HepG2 (cell line): ENCODE measurements around the gene NTN4. TPM values are rescaled to one million over a fixed set of nuclear protein-coding genes. Genes with fewer than 3 reads are reported as not detected.

Experiments
- ATAC-seq: fragments of 200-7000 bp; cut with Tn5 transposase; 3 replicates; pipeline ENCODE4 v1.9.1; 2020; ENCODE audit warnings: mild to moderate bottlenecking, moderate library complexity
- BruUV-seq: library from RNA; stranded (reverse); fragments of 400-500 nt; replicated peaks from 2 replicates; lab custom pipeline; 2021; lab: Mats Ljungman, UMichigan
- CTCF ChIA-PET: fragments of 300-600 bp; formaldehyde crosslinking; extraction: SDS; loops from one replicate; lab custom pipeline; 2021; ENCODE audit warnings: low total read pairs, inconsistent platforms, low intra/inter-chr PET ratio; lab: Yijun Ruan, JAX
- POLR2A ChIA-PET: fragments of 350-600 bp; sonication (Branson Sonifier 250); formaldehyde crosslinking; loops from one replicate; lab custom pipeline; 2020; ENCODE audit warnings: antibody characterized with exemption, inconsistent platforms; lab: Yijun Ruan, JAX
- DNase-seq: peaks from one replicate; pipeline ENCODE4 v3.0.0-alpha.2; 2015; ENCODE audit warnings: low spot score
- FAIRE-seq: peaks from 3 replicates; lab custom pipeline; 2011; peaks lifted over from hg19 to GRCh38; lab: Jason Lieb, UNC
- H2AFZ ChIP-seq: one replicate; pipeline ENCODE4 v1.6.1; 2011; ENCODE audit warnings: low read length, inconsistent platforms
- H3K27ac ChIP-seq: fragments of 300-600 bp; 3 replicates; pipeline ENCODE4 v1.8.0; 2011; ENCODE audit warnings: mixed run types, mild to moderate bottlenecking, mixed read lengths, low read length, inconsistent platforms; ENCODE audit not compliant: insufficient read depth; ENCODE audit errors: extremely low read length
- H3K27me3 ChIP-seq, 2 experiments: fragments of 200-600 bp in 1 of 2; 2 replicates in 1 of 2; 3 replicates in 1 of 2; pipeline versions ENCODE4 v1.6.0 to v1.8.0; 2011; ENCODE audit warnings: low read length in 2 of 2, mild to moderate bottlenecking in 2 of 2, moderate library complexity in 2 of 2, inconsistent platforms in 1 of 2; ENCODE audit not compliant: insufficient read depth in 2 of 2, control insufficient read depth in 1 of 2
- H3K36me3 ChIP-seq, 2 experiments: fragments of 200-600 bp in 1 of 2; replicated peaks in 1 of 2; 2 replicates in 1 of 2; 3 replicates in 1 of 2; pipeline versions ENCODE4 v1.5.1 to v1.8.0; 2011; ENCODE audit warnings: low read length in 2 of 2, inconsistent platforms in 1 of 2; ENCODE audit not compliant: insufficient read depth in 2 of 2, control insufficient read depth in 1 of 2
- H3K4me1 ChIP-seq: 2 replicates; pipeline ENCODE4 v1.5.1; 2012; ENCODE audit warnings: low read length, inconsistent platforms; ENCODE audit not compliant: insufficient read depth
- H3K4me2 ChIP-seq: 2 replicates; pipeline ENCODE4 v1.6.0; 2011; ENCODE audit warnings: low read depth, low read length, inconsistent platforms
- H3K4me3 ChIP-seq, 3 experiments: fragments of 200-600 bp in 1 of 3; sonication (generic), shearing (Covaris generic) in 1 of 3; replicated peaks in 1 of 3; 2 replicates each; pipeline ENCODE4 v1.5.1; 2011 to 2016; ENCODE audit warnings: low read length in 3 of 3, inconsistent platforms in 2 of 3, low read depth in 2 of 3, mild to moderate bottlenecking in 2 of 3, control low read depth in 1 of 3, mixed read lengths in 1 of 3; ENCODE audit not compliant: insufficient read depth in 1 of 3
- H3K79me2 ChIP-seq: one replicate; pipeline ENCODE4 v1.6.1; 2011; ENCODE audit warnings: low read length, inconsistent platforms; ENCODE audit not compliant: insufficient read depth
- H3K9ac ChIP-seq: 2 replicates; pipeline ENCODE4 v1.6.0; 2011; ENCODE audit warnings: mild to moderate bottlenecking, low read depth, low read length, inconsistent platforms; ENCODE audit not compliant: insufficient read depth
- H3K9me3 ChIP-seq: 2 replicates; pipeline ENCODE4 v1.5.1; 2012; ENCODE audit warnings: mild to moderate bottlenecking, low read length
- H4K20me1 ChIP-seq: 2 replicates; pipeline ENCODE4 v1.6.0; 2011; ENCODE audit warnings: inconsistent platforms, mild to moderate bottlenecking, low read length, moderate library complexity; ENCODE audit not compliant: insufficient read depth
- EHMT2 ChIP-seq: fragments of 200-600 bp; sonication (generic); IDR thresholded peaks from 2 replicates; pipeline ENCODE4 v1.7.0; 2017; ENCODE audit warnings: antibody characterized with exemption, low read depth, low read length, borderline replicate concordance
- FOXM1 ChIP-seq: sonication (generic); formaldehyde crosslinking; IDR thresholded peaks from 2 replicates; pipeline ENCODE4 v1.5.0; 2020; ENCODE audit warnings: missing genetic modification reagents
- GZF1 ChIP-seq: sonication (generic); formaldehyde crosslinking; IDR thresholded peaks from 2 replicates; pipeline ENCODE4 v1.5.1; 2020; ENCODE audit warnings: mild to moderate bottlenecking, missing genetic modification reagents
- RFX3 ChIP-seq: IDR thresholded peaks from 2 replicates; pipeline ENCODE4 v1.6.1; 2016; ENCODE audit warnings: missing biosample characterization, missing genetic modification reagents
- SRSF4 ChIP-seq: fragments of 200-400 bp; formaldehyde crosslinking; IDR thresholded peaks from one replicate; pipeline ENCODE4 v1.6.1; 2018; ENCODE audit warnings: mild to moderate bottlenecking, low read depth, low read length, moderate library complexity; ENCODE audit not compliant: poor library complexity, severe bottlenecking
- ZKSCAN5 ChIP-seq: sonication (generic); formaldehyde crosslinking; IDR thresholded peaks from 2 replicates; pipeline ENCODE4 v1.5.1; 2020; ENCODE audit warnings: mild to moderate bottlenecking, missing genetic modification reagents
- ZNF33A ChIP-seq: sonication (generic); formaldehyde crosslinking; IDR thresholded peaks from 2 replicates; pipeline ENCODE4 v1.5.1; 2020; ENCODE audit warnings: missing genetic modification reagents, mild to moderate bottlenecking, moderate library complexity, borderline replicate concordance
- ZNF773 ChIP-seq: sonication (generic); formaldehyde crosslinking; IDR thresholded peaks from 2 replicates; pipeline ENCODE4 v1.4.0; 2020; ENCODE audit warnings: missing genetic modification reagents, borderline replicate concordance
- ZSCAN29 ChIP-seq: sonication (generic); formaldehyde crosslinking; conservative IDR thresholded peaks from 2 replicates; pipeline ENCODE4 v1.4.0; 2020; ENCODE audit warnings: mild to moderate bottlenecking, missing genetic modification reagents
- WGBS: methylation state at CpG from one replicate; pipeline ENCODE4 v1.1.6; 2017; ENCODE audit warnings: low lambda C conversion rate; 5-methylcytosine and 5-hydroxymethylcytosine counted together
- in situ Hi-C: cut with HindIII; loops from 2 replicates; pipeline ENCODE4 v1.10.0; 2017; ENCODE audit warnings: low pct_unique_long_range_greater_than_20kb; ENCODE audit not compliant: extremely low pct_ligation_motif_present
- intact Hi-C: fragments of 100-400 bp; cut with micrococcal nuclease; formaldehyde crosslinking; loops from one replicate; pipeline ENCODE4 v1.10.0; 2022; ENCODE audit not compliant: unreplicated experiment
- polyA plus RNA-seq, 8 experiments: library from polyadenylated mRNA; depleted of rRNA in 3 of 8; stranded (reverse) in 7 of 8; unstranded in 1 of 8; fragments of >200 nt; fragmentation: Illumina TruSeq in 4 of 8; extraction: Trizol in 4 of 8; gene quantifications; 2 replicates each; pipeline versions ENCODE4 v1.2.1 to v1.2.3, GENCODE V29; 2011 to 2016; ENCODE audit warnings: low read depth in 4 of 8, missing spikeins in 1 of 8, mixed read lengths in 1 of 8; ENCODE audit not compliant: insufficient read depth in 1 of 8
- total RNA-seq, 5 experiments: library from RNA; depleted of rRNA; stranded (reverse); fragments of >200 nt; fragmentation: Illumina TruSeq; extraction: Trizol; gene quantifications; 2 replicates each; pipeline ENCODE4 v1.2.3, GENCODE V29; 2016; ENCODE audit warnings: low read depth in 1 of 5
- TF ChIP-seq, protein P1 (sequence below): sonication (generic); formaldehyde crosslinking; IDR thresholded peaks from 2 replicates; pipeline ENCODE4 v1.5.0; 2020; ENCODE audit warnings: missing genetic modification reagents, mild to moderate bottlenecking, borderline replicate concordance
- TF ChIP-seq, protein P2 (sequence below): sonication (generic); formaldehyde crosslinking; IDR thresholded peaks from 2 replicates; pipeline ENCODE4 v1.4.0; 2020; ENCODE audit warnings: missing genetic modification reagents, borderline replicate concordance
- TF ChIP-seq, protein P3 (sequence below): IDR thresholded peaks from 2 replicates; pipeline ENCODE4 v1.6.1; 2018; ENCODE audit warnings: missing genetic modification reagents, mild to moderate bottlenecking, missing compliant biosample characterization
- TF ChIP-seq, protein P4 (sequence below): sonication (generic); formaldehyde crosslinking; IDR thresholded peaks from 2 replicates; pipeline ENCODE4 v1.4.0; 2020; ENCODE audit warnings: mild to moderate bottlenecking, missing genetic modification reagents

Gene NTN4
- total and polyA plus RNA-seq, 2 of the 13 experiments (the other 11 are each of a cell fraction or from before 2014, with no cell fraction given): 7.8 to 11.5 TPM

DNA sequence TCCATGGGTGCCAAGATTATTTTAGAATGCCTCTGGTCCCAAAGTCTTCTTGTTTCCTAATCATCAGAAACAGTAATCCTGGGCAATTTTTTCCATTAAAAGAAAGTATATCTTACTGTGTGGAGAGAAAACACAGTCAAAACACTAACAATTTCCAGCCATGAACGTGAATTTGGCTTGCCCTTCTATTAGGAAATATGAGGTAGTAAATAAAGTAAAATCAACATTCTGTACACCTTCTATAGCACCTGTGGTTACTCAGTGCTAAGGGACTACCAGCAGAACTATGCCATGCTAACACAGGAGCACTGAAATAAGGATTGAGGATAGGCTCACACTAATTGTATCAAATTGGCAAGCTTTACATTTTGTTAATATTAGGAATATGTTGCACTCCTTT is 60.1 kb downstream of the NTN4 start:
- ATAC-seq: no peak
- no peak for DNase-seq
- ChIA-PET POLR2A (no interaction called here), CTCF (no interaction called here)
- H3K9me3 ChIP-seq: no peaks in the 10 kb centered on the region
- no peak overlapping the region for H2AFZ ChIP-seq
- H3K9ac ChIP-seq: no peak overlapping the region
- H3K36me3 ChIP-seq: peaks cover 0 to 3% of the 10 kb centered on the region in 2 experiments; a peak in 1 of 5 replicates
- H3K4me1 ChIP-seq: no peaks in the 10 kb centered on the region
- H3K4me2 ChIP-seq: no peak overlapping the region
- no peaks in the 10 kb centered on the region for H3K27me3 ChIP-seq
- no peaks in the 10 kb centered on the region for H4K20me1 ChIP-seq
- no peak overlapping the region for H3K27ac ChIP-seq
- no TSS peak for BruUV-seq
- intact Hi-C loops: no loop called here
- no peak for FAIRE-seq
- H3K79me2 ChIP-seq: no peaks in the 10 kb centered on the region
- in situ Hi-C loops: no loop called here
- H3K4me3 ChIP-seq: no peak overlapping the region
- TF ChIP-seq GZF1: peak; percentile 96
- TF ChIP-seq, protein P1, sequence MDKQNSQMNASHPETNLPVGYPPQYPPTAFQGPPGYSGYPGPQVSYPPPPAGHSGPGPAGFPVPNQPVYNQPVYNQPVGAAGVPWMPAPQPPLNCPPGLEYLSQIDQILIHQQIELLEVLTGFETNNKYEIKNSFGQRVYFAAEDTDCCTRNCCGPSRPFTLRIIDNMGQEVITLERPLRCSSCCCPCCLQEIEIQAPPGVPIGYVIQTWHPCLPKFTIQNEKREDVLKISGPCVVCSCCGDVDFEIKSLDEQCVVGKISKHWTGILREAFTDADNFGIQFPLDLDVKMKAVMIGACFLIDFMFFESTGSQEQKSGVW (CRISPR knock-in tag): no peak
- TF ChIP-seq, all 625 proteins: peak for 1
- 79% methylated on average over 1 of the region's 1 CpG for WGBS

DNA sequence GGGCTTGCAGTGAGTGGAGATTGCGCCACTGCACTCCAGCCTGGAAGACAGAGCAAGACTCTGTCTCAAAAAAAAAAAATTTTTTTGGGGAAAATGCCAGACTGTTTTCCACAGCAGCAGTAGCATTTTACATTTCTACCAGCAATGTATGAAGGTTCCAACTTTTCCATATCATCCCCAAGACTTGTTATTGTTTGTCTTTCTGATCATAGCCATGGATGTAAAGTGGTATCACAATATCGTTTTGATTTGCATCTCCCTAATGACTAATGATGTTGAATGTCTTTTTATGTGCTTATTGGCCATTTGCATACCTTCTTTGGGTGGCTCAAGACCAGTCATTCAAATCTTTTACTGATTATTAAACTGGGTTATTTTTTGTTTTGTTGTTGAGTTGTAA is 63.7 kb downstream of the NTN4 start:
- in situ Hi-C loops (no loop called here), intact Hi-C loops (no loop called here)
- no peak overlapping the region for H2AFZ ChIP-seq
- WGBS: 93% methylated on average over 2 of the region's 2 CpGs
- H3K36me3 ChIP-seq: 0 out of 5 replicates have a peak, but pooled peaks cover 0 to 3% of the 10 kb centered on the region in 2 experiments
- no peak for DNase-seq
- H3K9ac ChIP-seq: no peak overlapping the region
- H3K4me3 ChIP-seq: no peak overlapping the region
- H3K9me3 ChIP-seq: no peaks in the 10 kb centered on the region
- H3K27me3 ChIP-seq: no peaks in the 10 kb centered on the region
- no peak overlapping the region for H3K4me2 ChIP-seq
- H3K27ac ChIP-seq: no peak overlapping the region
- BruUV-seq: no TSS peak
- no peak for FAIRE-seq
- H4K20me1 ChIP-seq: no peaks in the 10 kb centered on the region
- ChIA-PET POLR2A (no interaction called here), CTCF (no interaction called here)
- ATAC-seq: no peak
- H3K79me2 ChIP-seq: no peaks in the 10 kb centered on the region
- H3K4me1 ChIP-seq: no peaks in the 10 kb centered on the region
- TF ChIP-seq SRSF4 (no peak), RFX3 (CRISPR knock-in tag) (no peak), EHMT2 (no peak), FOXM1 (CRISPR knock-in tag) (no peak), ZNF773 (CRISPR knock-in tag) (no peak), ZNF33A (no peak), ZSCAN29 (CRISPR knock-in tag) (no peak), ZKSCAN5 (CRISPR knock-in tag) (no peak)
- TF ChIP-seq, protein P2, sequence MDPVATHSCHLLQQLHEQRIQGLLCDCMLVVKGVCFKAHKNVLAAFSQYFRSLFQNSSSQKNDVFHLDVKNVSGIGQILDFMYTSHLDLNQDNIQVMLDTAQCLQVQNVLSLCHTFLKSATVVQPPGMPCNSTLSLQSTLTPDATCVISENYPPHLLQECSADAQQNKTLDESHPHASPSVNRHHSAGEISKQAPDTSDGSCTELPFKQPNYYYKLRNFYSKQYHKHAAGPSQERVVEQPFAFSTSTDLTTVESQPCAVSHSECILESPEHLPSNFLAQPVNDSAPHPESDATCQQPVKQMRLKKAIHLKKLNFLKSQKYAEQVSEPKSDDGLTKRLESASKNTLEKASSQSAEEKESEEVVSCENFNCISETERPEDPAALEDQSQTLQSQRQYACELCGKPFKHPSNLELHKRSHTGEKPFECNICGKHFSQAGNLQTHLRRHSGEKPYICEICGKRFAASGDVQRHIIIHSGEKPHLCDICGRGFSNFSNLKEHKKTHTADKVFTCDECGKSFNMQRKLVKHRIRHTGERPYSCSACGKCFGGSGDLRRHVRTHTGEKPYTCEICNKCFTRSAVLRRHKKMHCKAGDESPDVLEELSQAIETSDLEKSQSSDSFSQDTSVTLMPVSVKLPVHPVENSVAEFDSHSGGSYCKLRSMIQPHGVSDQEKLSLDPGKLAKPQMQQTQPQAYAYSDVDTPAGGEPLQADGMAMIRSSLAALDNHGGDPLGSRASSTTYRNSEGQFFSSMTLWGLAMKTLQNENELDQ (CRISPR knock-in tag): no peak
- TF ChIP-seq, protein P3, sequence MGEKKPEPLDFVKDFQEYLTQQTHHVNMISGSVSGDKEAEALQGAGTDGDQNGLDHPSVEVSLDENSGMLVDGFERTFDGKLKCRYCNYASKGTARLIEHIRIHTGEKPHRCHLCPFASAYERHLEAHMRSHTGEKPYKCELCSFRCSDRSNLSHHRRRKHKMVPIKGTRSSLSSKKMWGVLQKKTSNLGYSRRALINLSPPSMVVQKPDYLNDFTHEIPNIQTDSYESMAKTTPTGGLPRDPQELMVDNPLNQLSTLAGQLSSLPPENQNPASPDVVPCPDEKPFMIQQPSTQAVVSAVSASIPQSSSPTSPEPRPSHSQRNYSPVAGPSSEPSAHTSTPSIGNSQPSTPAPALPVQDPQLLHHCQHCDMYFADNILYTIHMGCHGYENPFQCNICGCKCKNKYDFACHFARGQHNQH (CRISPR knock-in tag): no peak
- TF ChIP-seq, protein P4, sequence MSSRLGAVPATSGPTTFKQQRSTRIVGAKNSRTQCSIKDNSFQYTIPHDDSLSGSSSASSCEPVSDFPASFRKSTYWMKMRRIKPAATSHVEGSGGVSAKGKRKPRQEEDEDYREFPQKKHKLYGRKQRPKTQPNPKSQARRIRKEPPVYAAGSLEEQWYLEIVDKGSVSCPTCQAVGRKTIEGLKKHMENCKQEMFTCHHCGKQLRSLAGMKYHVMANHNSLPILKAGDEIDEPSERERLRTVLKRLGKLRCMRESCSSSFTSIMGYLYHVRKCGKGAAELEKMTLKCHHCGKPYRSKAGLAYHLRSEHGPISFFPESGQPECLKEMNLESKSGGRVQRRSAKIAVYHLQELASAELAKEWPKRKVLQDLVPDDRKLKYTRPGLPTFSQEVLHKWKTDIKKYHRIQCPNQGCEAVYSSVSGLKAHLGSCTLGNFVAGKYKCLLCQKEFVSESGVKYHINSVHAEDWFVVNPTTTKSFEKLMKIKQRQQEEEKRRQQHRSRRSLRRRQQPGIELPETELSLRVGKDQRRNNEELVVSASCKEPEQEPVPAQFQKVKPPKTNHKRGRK (CRISPR knock-in tag): no peak
